Stimulated activated CD4-positive, alpha-beta T cell treated with anti-CD3 and anti-CD28 coated beads, TNF-alpha, amount 100 ng/mL, for 48 hours (primary cell): ENCODE measurements around the gene DHPS.
"Not testable (repeated sequence)": the region's sequence is repeated elsewhere in the genome, so short reads cannot be mapped to it uniquely, and the experiment has no call there.

Experiments used
- DNase-seq, 3 donors: peaks; one replicate each; pipeline ENCODE4 v3.0.0-alpha.2; 2020; ENCODE audit warnings: low read depth in 3 of 3

The DHPS gene

DNA sequence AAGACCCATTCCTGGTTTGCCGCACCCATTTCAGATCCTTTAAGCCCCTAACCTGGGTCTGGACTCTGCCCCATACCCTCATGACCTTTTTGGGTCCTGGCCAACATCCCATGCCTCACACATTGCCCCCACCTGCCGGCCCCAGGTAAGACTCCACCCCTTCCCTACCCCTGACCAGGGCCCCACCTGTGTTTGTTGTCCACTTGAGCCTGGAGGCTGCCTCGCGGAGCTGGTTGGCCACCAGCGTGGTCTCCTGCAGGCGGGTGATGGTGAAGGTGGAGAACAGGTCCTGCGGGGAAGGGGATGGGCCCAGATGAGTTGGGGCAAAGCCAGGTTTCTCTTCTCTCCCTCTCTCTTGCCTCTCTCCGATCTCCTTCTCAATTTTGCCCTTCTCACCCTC, 34.6 kb downstream of the DHPS start:
- DNase-seq = no peak

DNA sequence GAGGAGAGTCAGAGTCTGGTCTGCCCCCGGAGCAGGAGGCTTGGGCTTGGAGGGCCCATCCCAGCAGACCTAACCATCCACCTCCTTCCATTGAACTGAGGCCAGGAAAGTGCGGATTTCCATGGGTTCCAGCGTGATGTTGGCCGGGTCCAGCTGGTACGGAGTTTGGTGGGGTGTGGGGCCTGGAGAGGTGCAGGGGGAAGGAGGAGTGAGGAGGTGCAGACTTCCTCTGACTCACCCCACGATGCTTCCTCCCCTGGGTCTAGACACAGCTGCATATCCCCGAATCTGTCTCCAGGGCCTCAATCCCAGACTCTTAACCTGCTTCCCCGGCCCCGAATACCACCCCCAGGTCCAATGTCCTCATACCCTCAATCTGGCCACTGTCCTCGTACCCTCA, 35.1 kb downstream of the DHPS start:
- DNase-seq = no peak

DNA sequence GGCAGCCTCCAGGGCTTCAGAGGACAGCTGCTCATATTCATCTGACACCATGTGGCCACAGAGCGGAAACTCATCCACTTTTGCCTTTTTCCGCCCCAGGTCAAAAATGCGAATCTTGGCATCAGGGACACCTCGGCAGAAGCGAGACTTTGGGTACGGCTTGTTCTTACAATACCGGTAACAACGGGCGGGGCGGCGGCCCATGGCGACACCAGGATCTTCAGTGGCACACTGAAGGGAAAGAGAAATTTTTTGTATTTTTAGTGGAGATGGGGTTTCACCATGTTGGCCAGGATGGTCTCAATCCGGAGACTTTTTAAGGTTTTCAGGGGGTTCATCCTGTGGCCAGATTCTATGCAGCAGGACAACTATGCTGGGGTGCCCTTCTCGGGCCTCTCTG, 38.0 kb downstream of the DHPS start:
- DNase-seq = not testable (repeated sequence)

DNA sequence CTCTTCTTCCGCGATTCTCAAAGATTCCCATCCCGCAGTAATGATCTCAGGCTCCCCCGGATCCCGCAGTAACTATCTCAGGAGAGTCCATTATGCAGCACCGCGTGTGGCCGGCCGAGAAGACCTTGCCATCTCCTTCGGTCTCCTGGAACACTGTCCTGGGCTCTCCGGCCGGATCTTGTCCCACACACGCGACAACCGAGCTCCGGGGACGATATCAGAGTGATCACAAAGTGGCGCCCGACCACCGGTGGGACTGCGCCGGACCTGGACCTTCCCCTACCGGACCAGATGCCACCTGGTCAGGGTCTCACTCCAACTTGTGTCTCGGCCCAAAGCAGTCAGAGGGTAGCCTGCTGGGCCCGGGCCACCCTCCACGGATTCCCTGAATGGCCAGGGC, 39.2 kb downstream of the DHPS start:
- no peak for DNase-seq

DNA sequence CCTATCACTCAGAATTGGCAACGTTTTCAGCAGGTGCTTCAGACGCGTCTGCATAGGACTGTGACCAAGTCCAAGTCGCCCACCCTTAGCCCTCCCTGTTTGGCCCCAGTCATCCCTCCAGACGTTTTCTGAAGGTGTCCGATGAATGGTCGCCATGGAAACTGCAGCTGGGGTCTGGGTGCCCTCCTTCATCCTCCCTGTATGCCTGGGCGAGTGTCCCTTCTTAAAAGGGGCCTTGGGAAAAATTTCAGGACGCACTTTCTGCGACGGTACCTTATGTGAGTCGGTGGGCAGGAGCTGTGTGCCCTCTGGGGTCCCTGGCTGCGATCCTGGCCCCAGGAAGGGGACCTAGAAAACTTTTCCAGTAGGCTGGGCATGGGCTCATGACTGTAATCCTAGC, 40.2 kb downstream of the DHPS start:
- no peak for DNase-seq

DNA sequence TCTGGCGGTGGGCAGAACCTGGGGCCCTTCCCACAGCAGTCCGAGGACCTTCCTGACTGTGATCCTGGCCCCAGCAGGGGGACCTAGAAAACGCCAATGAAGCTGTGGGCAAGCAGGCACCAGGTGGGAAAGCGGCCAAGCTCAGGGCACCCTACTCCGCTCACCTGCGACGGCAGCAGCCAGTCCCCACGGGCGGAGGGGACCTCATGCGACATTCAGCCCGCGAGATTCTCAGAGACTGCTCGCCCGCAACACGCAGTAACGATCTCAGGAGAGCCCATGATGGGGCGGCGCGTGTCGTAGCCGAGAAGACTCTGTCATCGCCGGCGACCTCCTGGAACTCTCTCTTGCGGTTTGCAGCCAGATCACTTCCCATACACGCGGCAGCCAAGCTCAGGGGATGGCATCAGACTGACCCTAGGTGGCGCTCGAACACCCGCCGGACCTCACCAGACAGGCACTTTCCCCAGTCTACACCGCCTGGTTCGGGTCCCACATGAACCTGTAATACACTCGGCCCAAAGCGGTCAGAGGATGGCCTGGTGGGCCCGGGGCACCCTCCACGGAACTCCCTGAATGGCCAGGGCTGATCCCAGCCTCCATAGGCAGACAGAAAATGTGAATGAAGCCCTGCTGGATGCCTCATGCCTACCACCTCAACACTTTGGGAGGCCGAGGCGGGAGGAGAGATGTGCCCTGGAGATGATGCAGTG, 41.6 kb downstream of the DHPS start:
- DNase-seq = peak; percentile 75 to 84 (median 82)

DNA sequence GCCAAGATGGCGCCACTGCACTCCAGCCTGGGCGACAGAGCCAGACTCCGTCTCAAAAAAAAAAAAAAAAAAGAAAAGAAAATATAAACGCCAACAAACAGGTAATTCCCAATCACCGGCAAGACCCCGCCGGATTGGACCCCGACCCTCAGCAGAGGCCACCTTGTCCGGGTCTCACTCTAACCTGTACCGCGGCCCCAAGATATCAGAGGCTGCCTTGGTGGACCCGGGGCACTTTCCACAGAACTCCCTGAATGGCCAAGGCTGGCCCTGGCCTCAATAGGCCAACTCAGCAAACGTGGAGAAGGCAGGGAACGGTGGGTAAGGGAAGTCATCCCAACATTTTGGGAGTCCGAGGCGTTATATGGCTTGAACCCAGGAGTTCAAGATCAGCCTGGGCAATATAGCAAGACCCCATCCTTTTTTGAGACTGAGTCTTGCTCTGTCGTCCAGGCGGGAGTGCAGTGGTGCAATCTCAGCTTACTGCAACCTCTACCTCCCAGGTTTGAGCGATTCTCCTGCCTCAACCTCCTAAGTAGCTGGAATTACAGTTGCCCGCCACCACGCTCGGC, 43.0 kb downstream of the DHPS start:
- DNase-seq = no peak

DNA sequence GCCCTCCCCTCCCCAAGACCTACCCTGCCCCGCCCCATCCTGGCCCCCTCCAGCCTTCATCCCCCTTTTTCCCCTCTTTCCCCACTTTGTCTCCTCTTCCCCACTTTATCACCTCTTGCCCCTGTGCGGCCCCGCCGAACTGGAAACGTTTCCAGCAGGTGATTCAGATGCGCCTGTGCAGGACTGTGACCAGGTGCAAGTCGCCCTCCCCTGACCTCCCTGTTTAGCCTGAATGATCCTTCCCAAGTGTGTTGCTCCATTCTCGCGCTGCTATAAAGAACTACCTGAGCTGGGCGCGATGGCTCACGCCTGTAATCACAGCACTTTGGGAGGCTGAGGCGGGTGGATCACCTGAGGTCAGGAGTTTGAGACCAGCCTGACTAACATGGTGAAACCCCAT, 45.0 kb downstream of the DHPS start:
- no peak for DNase-seq

DNA sequence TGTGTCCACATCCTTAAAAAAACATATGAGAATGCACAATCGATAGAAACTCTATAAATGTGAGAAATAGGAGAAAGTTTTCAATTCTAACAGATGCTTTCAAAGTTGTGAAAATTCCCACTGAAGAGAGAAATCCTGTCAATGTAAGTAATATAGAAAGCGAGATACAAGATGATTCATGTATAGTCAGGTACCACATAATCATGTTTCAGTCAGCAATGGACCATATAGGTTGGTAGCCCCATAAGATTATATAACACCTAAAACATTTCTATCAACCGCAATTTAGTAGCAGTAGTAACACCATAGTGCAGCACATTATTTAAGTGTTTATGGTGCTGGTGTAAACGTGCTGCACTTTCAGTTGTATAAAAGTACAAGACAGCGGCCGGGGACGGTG, 52.5 kb downstream of the DHPS start:
- DNase-seq = no peak

DNA sequence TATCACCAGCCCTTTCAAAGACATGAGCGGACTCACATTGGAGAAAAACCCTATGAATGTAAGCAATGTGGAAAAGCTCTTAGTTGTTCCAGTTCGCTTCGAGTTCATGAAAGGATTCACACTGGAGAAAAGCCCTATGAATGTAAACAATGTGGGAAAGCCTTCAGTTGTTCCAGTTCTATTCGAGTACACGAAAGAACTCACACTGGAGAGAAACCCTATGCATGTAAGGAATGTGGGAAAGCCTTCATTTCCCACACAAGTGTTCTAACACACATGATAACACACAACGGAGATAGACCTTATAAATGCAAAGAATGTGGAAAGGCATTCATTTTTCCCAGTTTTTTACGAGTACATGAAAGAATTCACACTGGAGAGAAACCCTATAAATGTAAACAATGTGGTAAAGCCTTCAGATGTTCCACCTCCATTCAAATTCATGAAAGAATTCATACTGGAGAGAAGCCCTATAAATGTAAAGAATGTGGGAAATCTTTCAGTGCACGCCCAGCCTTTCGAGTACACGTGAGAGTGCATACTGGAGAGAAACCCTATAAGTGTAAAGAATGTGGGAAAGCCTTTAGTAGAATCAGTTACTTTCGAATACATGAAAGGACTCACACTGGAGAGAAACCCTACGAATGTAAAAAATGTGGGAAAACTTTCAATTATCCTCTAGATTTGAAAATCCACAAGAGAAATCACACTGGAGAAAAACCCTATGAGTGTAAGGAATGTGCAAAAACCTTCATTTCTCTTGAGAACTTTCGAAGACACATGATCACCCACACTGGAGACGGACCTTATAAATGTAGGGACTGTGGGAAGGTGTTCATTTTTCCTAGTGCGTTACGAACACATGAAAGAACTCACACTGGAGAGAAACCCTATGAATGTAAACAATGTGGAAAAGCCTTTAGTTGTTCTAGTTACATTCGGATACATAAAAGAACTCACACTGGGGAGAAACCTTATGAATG, 53.3 kb downstream of the DHPS start:
- no peak for DNase-seq

DNA sequence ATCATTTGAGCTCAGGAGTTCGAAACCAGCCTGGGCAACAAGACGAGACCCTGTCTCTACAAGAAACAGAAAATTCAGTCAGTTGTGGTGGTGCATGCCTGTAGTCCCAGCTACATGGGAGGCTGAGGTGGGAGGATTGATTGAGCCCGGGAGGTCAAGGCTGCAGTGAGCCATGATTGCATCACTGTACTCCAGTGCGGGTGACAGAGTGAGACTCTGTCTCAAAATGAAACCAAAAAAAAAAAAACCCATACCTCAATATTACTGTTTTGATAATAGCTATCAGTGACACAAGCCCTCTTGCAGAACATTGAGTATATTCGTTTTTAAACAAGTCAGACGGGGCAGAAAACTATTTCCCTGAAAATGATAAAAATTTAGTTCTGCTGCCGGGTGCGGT, 54.7 kb downstream of the DHPS start:
- no peak for DNase-seq
